CD4-positive, alpha-beta T cell treated with Interleukin-12 subunit alpha and Interleukin-12 subunit beta, for 1 hour (primary cell): Measurements from ENCODE around the gene GPR89B.
"Not testable (repeated sequence)": the region's sequence is repeated elsewhere in the genome, so short reads cannot be mapped to it uniquely, and the experiment has no call there.

Experiments used
- DNase-seq: peaks from one replicate; pipeline ENCODE4 v3.0.0-alpha.2; 2020

The GPR89B gene

GRCh38 chr1:147942563-147942962 lies 14.3 kb downstream of the GPR89B start:
- not testable (repeated sequence) for DNase-seq

- not testable (repeated sequence) for DNase-seq
These were observed 21.3 kb downstream of the GPR89B start for GRCh38 chr1:147949517-147949916.

GRCh38 chr1:147958906-147959305 lies 30.7 kb downstream of the GPR89B start:
- not testable (repeated sequence) for DNase-seq

- not testable (repeated sequence) for DNase-seq
These were observed 31.5 kb downstream of the GPR89B start for GRCh38 chr1:147959680-147960079.

- not testable (repeated sequence) for DNase-seq
These were observed 36.4 kb downstream of the GPR89B start for GRCh38 chr1:147964575-147964974.

GRCh38 chr1:147966657-147967056 lies 38.4 kb downstream of the GPR89B start:
- DNase-seq, result not testable (repeated sequence)

- not testable (repeated sequence) for DNase-seq
These were observed 50.9 kb downstream of the GPR89B start for GRCh38 chr1:147978896-147979651.

GRCh38 chr1:147985374-147985773 lies 57.2 kb downstream of the GPR89B start:
- not testable (repeated sequence) for DNase-seq

GRCh38 chr1:147987893-147988292 lies 59.7 kb downstream of the GPR89B start:
- not testable (repeated sequence) for DNase-seq

GRCh38 chr1:147992916-147993315 lies 64.7 kb downstream of the GPR89B start:
- DNase-seq, result not testable (repeated sequence)

- DNase-seq, result not testable (repeated sequence)
These were observed 65.2 kb downstream of the GPR89B start for GRCh38 chr1:147993400-147993799.

GRCh38 chr1:147993825-147994615 lies 65.8 kb downstream of the GPR89B start:
- DNase-seq, result not testable (repeated sequence)

GRCh38 chr1:147996088-147996487 lies 67.9 kb downstream of the GPR89B start:
- not testable (repeated sequence) for DNase-seq

- DNase-seq, result not testable (repeated sequence)
These were observed 79.5 kb downstream of the GPR89B start for GRCh38 chr1:148007724-148008123.

- DNase-seq, result no peak
These were observed 82.3 kb downstream of the GPR89B start for GRCh38 chr1:148010527-148010926.

- not testable (repeated sequence) for DNase-seq
These were observed 85.2 kb downstream of the GPR89B start for GRCh38 chr1:148013177-148014144.

GRCh38 chr1:148014289-148015200 lies 86.3 kb downstream of the GPR89B start:
- not testable (repeated sequence) for DNase-seq

- DNase-seq, result not testable (repeated sequence)
These were observed 96.7 kb downstream of the GPR89B start for GRCh38 chr1:148024918-148025317.

GRCh38 chr1:148027004-148027403 lies 98.8 kb downstream of the GPR89B start:
- not testable (repeated sequence) for DNase-seq

- DNase-seq, result not testable (repeated sequence)
These were observed 104.0 kb downstream of the GPR89B start for GRCh38 chr1:148032247-148032646.

- DNase-seq, result not testable (repeated sequence)
These were observed 104.5 kb downstream of the GPR89B start for GRCh38 chr1:148032690-148033089.
